ENCODE results near the gene IP6K1.
"Not testable (repeated sequence)": the region's sequence is repeated elsewhere in the genome, so short reads cannot be mapped to it uniquely, and the experiment has no call there.

Gene IP6K1

DNA sequence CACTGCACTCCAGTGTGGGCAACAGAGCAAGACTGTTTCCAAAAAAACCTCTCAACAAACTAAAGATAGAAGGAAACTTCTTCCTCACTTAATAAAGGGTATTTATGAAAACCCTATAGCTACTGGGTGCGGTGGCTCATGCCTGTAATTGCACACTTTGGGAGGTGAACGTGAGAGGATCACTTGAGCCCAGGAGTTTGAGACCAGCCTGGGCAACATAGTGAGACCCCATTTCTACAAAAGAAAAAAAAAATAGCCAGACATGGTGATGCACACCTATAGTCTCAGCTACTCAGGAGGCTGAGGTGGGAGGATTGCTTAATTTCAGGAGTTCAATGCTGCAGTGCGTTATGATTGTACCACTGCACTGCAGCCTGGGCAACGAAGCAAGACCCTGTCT lies 22.4 kb downstream of the IP6K1 start:
- Histone ChIP-seq H3K27me3 (ENCODE audit: control insufficient read depth, insufficient read depth, low read length) (no peaks in the 10 kb centered on the region), H3K9me3 (ENCODE audit: control insufficient read depth, insufficient read depth, low read length) (no peaks in the 10 kb centered on the region), H3K36me3 (ENCODE audit: control insufficient read depth, insufficient read depth, low read length) (no peaks in the 10 kb centered on the region), H3K4me1 (ENCODE audit: control insufficient read depth, insufficient read depth, low read length) (no peaks in the 10 kb centered on the region; the same call in 1 of the 2 replicates), H3K27ac (ENCODE audit: low read length) (no peak overlapping the region), H3K4me3 (ENCODE audit: low read length) (no peak overlapping the region)
- no peak for DNase-seq (ENCODE audit: low read depth, low spot score)
- WGBS (ENCODE audit: insufficient coverage, insufficient read length) = no CpG with 5 or more reads among the region's 4 CpGs

GRCh38 chr3:49761661-49762060 lies 24.7 kb downstream of the IP6K1 start:
- H3K4me1 ChIP-seq (ENCODE audit: control insufficient read depth, insufficient read depth, low read length) = no peaks in the 10 kb centered on the region
- no CpG with 5 or more reads among the region's 3 CpGs for WGBS (ENCODE audit: insufficient coverage, insufficient read length)
- no peak for DNase-seq (ENCODE audit: low read depth, low spot score)
- H3K27ac ChIP-seq (ENCODE audit: low read length) = no peak overlapping the region
- no peaks in the 10 kb centered on the region for H3K27me3 ChIP-seq (ENCODE audit: control insufficient read depth, insufficient read depth, low read length)
- H3K9me3 ChIP-seq (ENCODE audit: control insufficient read depth, insufficient read depth, low read length) = no peaks in the 10 kb centered on the region
- no peaks in the 10 kb centered on the region for H3K36me3 ChIP-seq (ENCODE audit: control insufficient read depth, insufficient read depth, low read length)
- H3K4me3 ChIP-seq (ENCODE audit: low read length) = no peak overlapping the region

GRCh38 chr3:49759226-49759625 lies 27.1 kb downstream of the IP6K1 start:
- Histone ChIP-seq H3K27me3 (ENCODE audit: control insufficient read depth, insufficient read depth, low read length) (no peaks in the 10 kb centered on the region), H3K9me3 (ENCODE audit: control insufficient read depth, insufficient read depth, low read length) (no peaks in the 10 kb centered on the region), H3K4me1 (ENCODE audit: control insufficient read depth, insufficient read depth, low read length) (no peaks in the 10 kb centered on the region), H3K27ac (ENCODE audit: low read length) (no peak overlapping the region), H3K4me3 (ENCODE audit: low read length) (no peak overlapping the region), H3K36me3 (ENCODE audit: control insufficient read depth, insufficient read depth, low read length) (no peaks in the 10 kb centered on the region)
- no peak for DNase-seq (ENCODE audit: low read depth, low spot score)
- no CpG with 5 or more reads among the region's 1 CpG for WGBS (ENCODE audit: insufficient coverage, insufficient read length)

GRCh38 chr3:49757197-49757596 lies 29.1 kb downstream of the IP6K1 start:
- no peak overlapping the region for H3K27ac ChIP-seq (ENCODE audit: low read length)
- H3K27me3 ChIP-seq (ENCODE audit: control insufficient read depth, insufficient read depth, low read length) = no peaks in the 10 kb centered on the region
- no peaks in the 10 kb centered on the region for H3K4me1 ChIP-seq (ENCODE audit: control insufficient read depth, insufficient read depth, low read length)
- no peak for DNase-seq (ENCODE audit: low read depth, low spot score)
- no peaks in the 10 kb centered on the region for H3K9me3 ChIP-seq (ENCODE audit: control insufficient read depth, insufficient read depth, low read length)
- no CpG with 5 or more reads among the region's 2 CpGs for WGBS (ENCODE audit: insufficient coverage, insufficient read length)
- no peak overlapping the region for H3K4me3 ChIP-seq (ENCODE audit: low read length)
- H3K36me3 ChIP-seq (ENCODE audit: control insufficient read depth, insufficient read depth, low read length) = no peaks in the 10 kb centered on the region

DNA sequence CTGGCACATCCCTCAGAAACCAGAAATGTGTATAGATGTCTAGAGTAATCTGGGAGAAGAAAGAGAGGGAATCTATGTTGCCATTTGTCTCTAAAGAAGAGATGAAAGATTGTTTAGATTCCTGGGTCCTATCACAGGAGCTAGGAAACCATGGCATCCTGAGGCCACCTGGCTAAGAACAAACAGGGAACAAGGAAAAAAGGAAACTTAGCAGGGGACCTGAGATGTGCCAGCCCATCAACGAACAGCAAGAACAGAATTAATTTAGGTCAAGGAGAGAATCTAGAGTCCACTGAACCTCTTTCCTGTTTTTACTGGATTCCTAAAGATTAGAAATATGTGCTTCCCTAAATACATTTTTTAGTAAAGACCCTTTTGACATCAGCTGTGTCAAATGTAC lies 30.3 kb downstream of the IP6K1 start:
- no peaks in the 10 kb centered on the region for H3K27me3 ChIP-seq (ENCODE audit: control insufficient read depth, insufficient read depth, low read length)
- no peak for DNase-seq (ENCODE audit: low read depth, low spot score)
- no CpG with 5 or more reads among the region's 1 CpG for WGBS (ENCODE audit: insufficient coverage, insufficient read length)

GRCh38 chr3:49754536-49754935 lies 31.8 kb downstream of the IP6K1 start:
- Histone ChIP-seq H3K36me3 (ENCODE audit: control insufficient read depth, insufficient read depth, low read length) (no peaks in the 10 kb centered on the region), H3K4me3 (ENCODE audit: low read length) (no peak overlapping the region), H3K9me3 (ENCODE audit: control insufficient read depth, insufficient read depth, low read length) (no peaks in the 10 kb centered on the region), H3K27ac (ENCODE audit: low read length) (no peak overlapping the region), H3K4me1 (ENCODE audit: control insufficient read depth, insufficient read depth, low read length) (no peaks in the 10 kb centered on the region), H3K27me3 (ENCODE audit: control insufficient read depth, insufficient read depth, low read length) (no peaks in the 10 kb centered on the region)
- no peak for DNase-seq (ENCODE audit: low read depth, low spot score)
- no CpG with 5 or more reads among the region's 1 CpG for WGBS (ENCODE audit: insufficient coverage, insufficient read length)

More for the DNA sequence above, 30.3 kb downstream of the IP6K1 start:
- Histone ChIP-seq H3K36me3 (ENCODE audit: control insufficient read depth, insufficient read depth, low read length) (no peaks in the 10 kb centered on the region), H3K27ac (ENCODE audit: low read length) (no peak overlapping the region), H3K4me1 (ENCODE audit: control insufficient read depth, insufficient read depth, low read length) (no peaks in the 10 kb centered on the region), H3K9me3 (ENCODE audit: control insufficient read depth, insufficient read depth, low read length) (no peaks in the 10 kb centered on the region), H3K4me3 (ENCODE audit: low read length) (no peak overlapping the region)

- H3K9me3 ChIP-seq (ENCODE audit: control insufficient read depth, insufficient read depth, low read length) = no peaks in the 10 kb centered on the region
- no peak overlapping the region for H3K27ac ChIP-seq (ENCODE audit: low read length)
- DNase-seq (ENCODE audit: low read depth, low spot score) = no peak
- no peaks in the 10 kb centered on the region for H3K27me3 ChIP-seq (ENCODE audit: control insufficient read depth, insufficient read depth, low read length)
- H3K4me1 ChIP-seq (ENCODE audit: control insufficient read depth, insufficient read depth, low read length) = no peaks in the 10 kb centered on the region
- H3K4me3 ChIP-seq (ENCODE audit: low read length) = no peak overlapping the region
- WGBS (ENCODE audit: insufficient coverage, insufficient read length) = no CpG with 5 or more reads among the region's 4 CpGs
- no peaks in the 10 kb centered on the region; the same call in 1 of the 2 replicates for H3K36me3 ChIP-seq (ENCODE audit: control insufficient read depth, insufficient read depth, low read length)
These were observed 34.8 kb downstream of the IP6K1 start for GRCh38 chr3:49751501-49751900.

GRCh38 chr3:49750056-49750455 lies 36.3 kb downstream of the IP6K1 start:
- H3K9me3 ChIP-seq (ENCODE audit: control insufficient read depth, insufficient read depth, low read length) = no peaks in the 10 kb centered on the region
- no peak overlapping the region for H3K27ac ChIP-seq (ENCODE audit: low read length)
- H3K4me3 ChIP-seq (ENCODE audit: low read length) = no peak overlapping the region
- WGBS (ENCODE audit: insufficient coverage, insufficient read length) = no CpG with 5 or more reads among the region's 4 CpGs
- DNase-seq (ENCODE audit: low read depth, low spot score) = no peak
- no peaks in the 10 kb centered on the region for H3K4me1 ChIP-seq (ENCODE audit: control insufficient read depth, insufficient read depth, low read length)
- H3K36me3 ChIP-seq (ENCODE audit: control insufficient read depth, insufficient read depth, low read length) = no peaks in the 10 kb centered on the region; the same call in 1 of the 2 replicates
- H3K27me3 ChIP-seq (ENCODE audit: control insufficient read depth, insufficient read depth, low read length) = no peaks in the 10 kb centered on the region

DNA sequence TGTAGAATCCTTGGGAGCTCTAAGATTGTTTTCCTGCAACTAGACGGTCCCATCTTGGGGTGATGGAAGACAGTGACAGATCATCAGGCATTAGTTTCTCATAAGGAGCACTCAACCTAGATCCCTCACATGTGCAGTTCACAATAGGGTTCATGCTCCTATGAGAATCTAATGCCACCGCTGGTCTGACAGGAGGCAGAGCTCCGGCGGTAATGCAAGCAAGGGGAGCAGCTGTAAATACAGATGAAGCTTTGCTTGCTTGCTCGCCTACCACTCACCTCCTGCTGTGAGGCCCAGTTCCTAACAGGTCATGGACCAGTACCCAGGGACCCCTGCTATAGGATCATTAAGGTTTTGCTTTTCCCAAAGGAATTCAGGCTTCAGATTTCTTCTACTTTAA lies 37.5 kb downstream of the IP6K1 start:
- not testable (repeated sequence) for H3K4me3 ChIP-seq (ENCODE audit: low read length); H3K4me1 ChIP-seq (ENCODE audit: control insufficient read depth, insufficient read depth, low read length); H3K27ac ChIP-seq (ENCODE audit: low read length); H3K36me3 ChIP-seq (ENCODE audit: control insufficient read depth, insufficient read depth, low read length); H3K9me3 ChIP-seq (ENCODE audit: control insufficient read depth, insufficient read depth, low read length); DNase-seq (ENCODE audit: low read depth, low spot score); H3K27me3 ChIP-seq (ENCODE audit: control insufficient read depth, insufficient read depth, low read length)
- WGBS (ENCODE audit: insufficient coverage, insufficient read length) = no CpG with 5 or more reads among the region's 5 CpGs

DNA sequence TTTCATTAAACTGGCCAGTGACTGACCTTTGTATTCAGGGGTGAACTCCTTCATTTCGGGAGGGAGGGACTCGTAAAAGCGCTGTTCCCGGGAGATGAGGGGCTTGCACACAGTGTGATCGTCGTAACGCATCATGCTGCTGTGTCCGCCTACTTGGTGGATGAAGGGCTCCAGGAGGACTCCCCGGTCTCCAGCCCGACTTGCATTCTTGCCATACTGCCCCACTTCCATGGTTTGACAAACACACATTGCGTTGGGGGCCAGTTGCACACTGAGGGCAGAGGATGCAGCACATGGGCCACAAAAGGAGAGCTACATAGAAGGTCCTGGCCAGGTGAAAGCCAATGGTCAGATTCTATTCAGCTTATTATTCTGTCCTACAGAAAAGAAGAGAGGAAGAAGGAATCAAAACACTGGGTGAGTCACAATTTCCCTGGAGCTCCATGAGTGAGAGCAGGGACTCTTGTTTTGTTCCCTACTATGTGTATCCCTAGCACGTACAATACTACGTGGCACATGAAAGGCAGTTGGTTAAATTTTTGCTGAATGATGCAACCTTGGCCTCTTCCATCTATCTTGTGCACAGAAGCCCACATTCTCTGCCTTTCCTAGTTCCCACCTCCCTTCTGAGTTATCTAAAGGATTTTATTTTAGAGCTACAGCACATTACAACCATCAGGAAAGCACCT lies 38.4 kb downstream of the IP6K1 start:
- Histone ChIP-seq H3K9me3 (ENCODE audit: control insufficient read depth, insufficient read depth, low read length) (no peaks in the 10 kb centered on the region), H3K36me3 (ENCODE audit: control insufficient read depth, insufficient read depth, low read length) (no peaks in the 10 kb centered on the region; the same call in 1 of the 2 replicates), H3K4me1 (ENCODE audit: control insufficient read depth, insufficient read depth, low read length) (no peaks in the 10 kb centered on the region), H3K27ac (ENCODE audit: low read length) (no peak overlapping the region), H3K27me3 (ENCODE audit: control insufficient read depth, insufficient read depth, low read length) (no peaks in the 10 kb centered on the region), H3K4me3 (ENCODE audit: low read length) (no peak overlapping the region)
- no CpG with 5 or more reads among the region's 13 CpGs for WGBS (ENCODE audit: insufficient coverage, insufficient read length)
- DNase-seq (ENCODE audit: low read depth, low spot score) = no peak

GRCh38 chr3:49745986-49746385 lies 40.4 kb downstream of the IP6K1 start:
- Histone ChIP-seq H3K9me3 (ENCODE audit: control insufficient read depth, insufficient read depth, low read length) (no peaks in the 10 kb centered on the region), H3K36me3 (ENCODE audit: control insufficient read depth, insufficient read depth, low read length) (no peaks in the 10 kb centered on the region; the same call in 1 of the 2 replicates), H3K4me3 (ENCODE audit: low read length) (no peak overlapping the region), H3K27me3 (ENCODE audit: control insufficient read depth, insufficient read depth, low read length) (no peaks in the 10 kb centered on the region), H3K27ac (ENCODE audit: low read length) (no peak overlapping the region), H3K4me1 (ENCODE audit: control insufficient read depth, insufficient read depth, low read length) (no peaks in the 10 kb centered on the region)
- no peak for DNase-seq (ENCODE audit: low read depth, low spot score)
- WGBS (ENCODE audit: insufficient coverage, insufficient read length) = no CpG with 5 or more reads among the region's 2 CpGs

Measured in iPS DF 6.9 (cell line).